Measurements from ENCODE around the gene DHRSX. TPM values are rescaled to one million over a fixed set of nuclear protein-coding genes. Genes with fewer than 3 reads are reported as not detected.

Gene DHRSX
- total RNA-seq, 4 donors from 2014 or later = 19.9 to 36.5 (median 24.2) TPM

- H3K4me3 ChIP-seq (replicated peaks in 1 of 3) = no peak overlapping the region
- no peaks in the 10 kb centered on the region for H3K36me3 ChIP-seq
- no peaks in the 10 kb centered on the region for H3K27me3 ChIP-seq
- WGBS, 2 donors = 79 to 91% methylated on average over 9 of the region's 9 CpGs
- H3K9me3 ChIP-seq = no peaks in the 10 kb centered on the region
- intact Hi-C loops (cut with DNase I) = no loop called here
- no peak overlapping the region for H3K27ac ChIP-seq
- DNase-seq = no peak
- H3K4me1 ChIP-seq = no peaks in the 10 kb centered on the region
- TF ChIP-seq POLR2A (IDR thresholded peaks at IDR 0.05) = no peak
- TF ChIP-seq, protein P1, sequence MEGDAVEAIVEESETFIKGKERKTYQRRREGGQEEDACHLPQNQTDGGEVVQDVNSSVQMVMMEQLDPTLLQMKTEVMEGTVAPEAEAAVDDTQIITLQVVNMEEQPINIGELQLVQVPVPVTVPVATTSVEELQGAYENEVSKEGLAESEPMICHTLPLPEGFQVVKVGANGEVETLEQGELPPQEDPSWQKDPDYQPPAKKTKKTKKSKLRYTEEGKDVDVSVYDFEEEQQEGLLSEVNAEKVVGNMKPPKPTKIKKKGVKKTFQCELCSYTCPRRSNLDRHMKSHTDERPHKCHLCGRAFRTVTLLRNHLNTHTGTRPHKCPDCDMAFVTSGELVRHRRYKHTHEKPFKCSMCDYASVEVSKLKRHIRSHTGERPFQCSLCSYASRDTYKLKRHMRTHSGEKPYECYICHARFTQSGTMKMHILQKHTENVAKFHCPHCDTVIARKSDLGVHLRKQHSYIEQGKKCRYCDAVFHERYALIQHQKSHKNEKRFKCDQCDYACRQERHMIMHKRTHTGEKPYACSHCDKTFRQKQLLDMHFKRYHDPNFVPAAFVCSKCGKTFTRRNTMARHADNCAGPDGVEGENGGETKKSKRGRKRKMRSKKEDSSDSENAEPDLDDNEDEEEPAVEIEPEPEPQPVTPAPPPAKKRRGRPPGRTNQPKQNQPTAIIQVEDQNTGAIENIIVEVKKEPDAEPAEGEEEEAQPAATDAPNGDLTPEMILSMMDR (IDR thresholded peaks at IDR 0.05) = no peak
Measured at GRCh38 chrX:2342281-2342688, 158.5 kb downstream of the DHRSX start.

DNA sequence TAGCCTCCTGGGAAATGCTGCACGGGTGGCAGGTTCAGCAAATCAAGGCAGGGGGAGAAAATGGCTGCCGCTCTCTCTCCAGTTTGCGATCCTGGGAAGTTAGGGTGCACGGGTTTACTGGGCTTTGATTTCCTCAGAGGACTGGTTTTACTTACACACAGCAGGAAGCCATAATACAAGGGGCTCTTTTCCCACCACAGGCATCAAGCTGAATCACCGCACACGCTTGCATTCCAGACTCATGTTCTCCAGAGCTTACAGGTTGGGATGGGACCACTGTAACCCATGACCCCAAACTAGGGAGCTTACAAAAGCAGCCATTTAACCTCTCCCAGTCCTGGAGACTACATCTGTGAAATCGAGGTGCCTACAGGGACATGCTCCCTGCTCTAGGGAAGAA, 159.8 kb downstream of the DHRSX start:
- H3K4me1 ChIP-seq = no peaks in the 10 kb centered on the region
- H3K36me3 ChIP-seq = no peaks in the 10 kb centered on the region
- no peak for DNase-seq
- H3K4me3 ChIP-seq (replicated peaks in 1 of 3) = no peak overlapping the region
- WGBS, 2 donors = 86 to 92% methylated on average over 7 of the region's 7 CpGs
- no peak overlapping the region for H3K27ac ChIP-seq
- no peaks in the 10 kb centered on the region for H3K9me3 ChIP-seq
- TF ChIP-seq, protein P1 (IDR thresholded peaks at IDR 0.05) = no peak
- no peak for TF ChIP-seq POLR2A (IDR thresholded peaks at IDR 0.05)
- intact Hi-C loops (cut with DNase I) = no loop called here
- no peaks in the 10 kb centered on the region for H3K27me3 ChIP-seq

GRCh38 chrX:2336181-2336580, 164.6 kb downstream of the DHRSX start:
- TF ChIP-seq, protein P1 (IDR thresholded peaks at IDR 0.05) = no peak
- TF ChIP-seq POLR2A (IDR thresholded peaks at IDR 0.05) = no peak

DNA sequence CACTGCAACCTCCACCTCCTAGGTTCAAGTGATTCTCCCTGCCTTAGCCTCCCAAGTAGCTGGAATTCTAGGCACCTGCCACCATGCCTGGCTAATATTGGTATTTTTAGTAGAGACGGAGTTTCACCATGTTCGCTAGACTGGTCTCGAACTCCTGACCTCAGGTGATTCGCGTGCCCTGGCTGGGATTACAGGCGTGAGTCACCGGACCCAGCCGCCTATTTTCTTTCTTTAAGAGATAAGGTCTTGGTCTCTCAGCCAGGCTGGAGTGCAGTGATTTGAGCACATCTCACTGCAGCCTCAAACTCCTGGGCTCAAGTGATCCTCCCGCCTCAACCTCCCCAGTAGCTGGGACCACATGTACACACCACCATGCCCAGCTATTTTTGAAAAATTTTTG, 166.5 kb downstream of the DHRSX start:
- intact Hi-C loops (cut with DNase I) = no loop called here
- TF ChIP-seq, protein P1 (IDR thresholded peaks at IDR 0.05) = no peak
- no peak for TF ChIP-seq POLR2A (IDR thresholded peaks at IDR 0.05)
- 93% methylated on average over 9 of the region's 9 CpGs for WGBS, 2 donors
- no peaks in the 10 kb centered on the region for H3K36me3 ChIP-seq
- no peaks in the 10 kb centered on the region for H3K4me1 ChIP-seq
- no peak overlapping the region for H3K4me3 ChIP-seq (replicated peaks in 1 of 3)
- no peak overlapping the region for H3K27ac ChIP-seq
- no peak for DNase-seq
- no peaks in the 10 kb centered on the region for H3K9me3 ChIP-seq
- H3K27me3 ChIP-seq = no peaks in the 10 kb centered on the region

More at GRCh38 chrX:2336181-2336580, 164.6 kb downstream of the DHRSX start:
- Histone ChIP-seq H3K36me3 (no peaks in the 10 kb centered on the region), H3K27ac (no peak overlapping the region), H3K9me3 (no peaks in the 10 kb centered on the region), H3K4me3 (replicated peaks in 1 of 3) (no peak overlapping the region), H3K27me3 (no peaks in the 10 kb centered on the region), H3K4me1 (no peaks in the 10 kb centered on the region)
- no peak for DNase-seq
- WGBS, 2 donors = 95 to 97% methylated on average over 7 of the region's 7 CpGs
- intact Hi-C loops (cut with DNase I) = no loop called here

- DNase-seq = no peak
- TF ChIP-seq POLR2A (IDR thresholded peaks at IDR 0.05) = no peak
- Histone ChIP-seq H3K9me3 (no peaks in the 10 kb centered on the region), H3K36me3 (no peaks in the 10 kb centered on the region), H3K27ac (no peak overlapping the region), H3K4me3 (replicated peaks in 1 of 3) (no peak overlapping the region), H3K4me1 (no peaks in the 10 kb centered on the region), H3K27me3 (no peaks in the 10 kb centered on the region)
- intact Hi-C loops (cut with DNase I) = no loop called here
- 82 to 87% methylated on average over 4 of the region's 4 CpGs for WGBS, 2 donors
Measured at GRCh38 chrX:2332252-2332651, 168.5 kb downstream of the DHRSX start.

GRCh38 chrX:2330910-2331309, 169.9 kb downstream of the DHRSX start:
- intact Hi-C loops (cut with DNase I) = no loop called here
- Histone ChIP-seq H3K36me3 (no peaks in the 10 kb centered on the region), H3K27me3 (no peaks in the 10 kb centered on the region), H3K4me1 (no peaks in the 10 kb centered on the region), H3K27ac (no peak overlapping the region), H3K4me3 (replicated peaks in 1 of 3) (no peak overlapping the region), H3K9me3 (no peaks in the 10 kb centered on the region)
- TF ChIP-seq, protein P1 (IDR thresholded peaks at IDR 0.05) = no peak
- TF ChIP-seq POLR2A (IDR thresholded peaks at IDR 0.05) = no peak
- 93 to 94% methylated on average over 3 of the region's 3 CpGs for WGBS, 2 donors
- DNase-seq = no peak

Measured in thyroid gland (tissue), 4 donors.